Left lung (tissue), 10 donors: ENCODE results near the gene TCF7L1. TPM values are rescaled to one million over a fixed set of nuclear protein-coding genes. Genes with fewer than 3 reads are reported as not detected.

Experiments
- ATAC-seq: fragments of 200-7000 bp; cut with Tn5 transposase; one replicate; pipeline ENCODE4 v1.9.1; 2020; ENCODE audit warnings: moderate library complexity
- DNase-seq, 4 donors: peaks; one replicate each; pipeline ENCODE4 v3.0.0-alpha.2; 2013 to 2020
- H3K27ac ChIP-seq, 2 donors: fragments of 200-600 bp; sonication (generic) in 1 of 2; one replicate each; pipeline versions ENCODE4 v1.5.0 to v1.8.0; 2020 to 2021
- H3K27me3 ChIP-seq, 2 donors: fragments of 200-600 bp; sonication (generic) in 1 of 2; one replicate each; pipeline versions ENCODE4 v1.5.0 to v1.8.0; 2020 to 2021
- H3K36me3 ChIP-seq, 2 donors: fragments of 200-600 bp; sonication (generic) in 1 of 2; one replicate each; pipeline versions ENCODE4 v1.5.0 to v1.8.0; 2020 to 2021
- H3K4me1 ChIP-seq, 2 donors: fragments of 200-600 bp; one replicate each; pipeline ENCODE4 v1.8.0; 2021
- H3K4me3 ChIP-seq, 2 donors: fragments of 200-600 bp; sonication (generic) in 1 of 2; one replicate each; pipeline versions ENCODE4 v1.5.0 to v1.8.0; 2020 to 2021; ENCODE audit warnings: mild to moderate bottlenecking in 1 of 2
- H3K9me3 ChIP-seq, 2 donors: fragments of 200-600 bp; sonication (generic) in 1 of 2; one replicate each; pipeline versions ENCODE4 v1.5.0 to v1.8.0; 2020 to 2021
- CTCF ChIP-seq, 2 donors: fragments of 200-600 bp; sonication (generic) in 1 of 2; IDR thresholded peaks; one replicate each; pipeline versions ENCODE4 v1.5.0 to v1.8.0; 2021; ENCODE audit warnings: antibody characterized with exemption in 2 of 2
- intact Hi-C, 2 donors: fragments of 100-400 bp; cut with DNase I; formaldehyde crosslinking; loops; one replicate each; pipeline versions ENCODE4 v1.11.2 to v1.14.2; 2022
- polyA plus RNA-seq, 6 donors: library from polyadenylated mRNA; unstranded; fragments of 120-200 nt; gene quantifications; one replicate each; pipeline ENCODE4 v1.2.1, GENCODE V29; 2013; ENCODE audit not compliant: insufficient read length in 6 of 6
- total RNA-seq, 2 donors: library from RNA; stranded (reverse); fragmentation: NEBNext Ultra II Directional; extraction: Animal tissue kit (Norgen Biotek cat#: 25700); gene quantifications; one replicate each; pipeline ENCODE4 v1.2.1, GENCODE V29; 2021
- donor health status: DM: no; HTN: yes; CAD: no.
- donor health status: DM: no; HTN: no; CAD: no.

The TCF7L1 gene
- total and polyA plus RNA-seq, 8 donors = 16.4 to 63.9 (median 57.5) TPM

- ATAC-seq (no peak), DNase-seq (peak in 1 of 4 donors; percentile 58)
- no peak for TF ChIP-seq CTCF (IDR thresholded peaks at IDR 0.05)
- intact Hi-C loops = no loop called here
- Histone ChIP-seq H3K9me3 (no peaks in the 10 kb centered on the region), H3K4me3 (no peak overlapping the region), H3K27me3 (no peaks in the 10 kb centered on the region), H3K27ac (no peak overlapping the region), H3K36me3 (no peaks in the 10 kb centered on the region), H3K4me1 (no peaks in the 10 kb centered on the region)
Measured at GRCh38 chr2:85089585-85089984, 43.6 kb upstream of the TCF7L1 start.

- intact Hi-C loops = no loop called here
- no peak overlapping the region for H3K4me3 ChIP-seq
- no peaks in the 10 kb centered on the region for H3K36me3 ChIP-seq
- no peak for TF ChIP-seq CTCF (IDR thresholded peaks at IDR 0.05)
- DNase-seq (no peak), ATAC-seq (no peak)
- no peaks in the 10 kb centered on the region for H3K4me1 ChIP-seq
- H3K27ac ChIP-seq = no peak overlapping the region
- H3K27me3 ChIP-seq = no peaks in the 10 kb centered on the region
- H3K9me3 ChIP-seq = no peaks in the 10 kb centered on the region
Measured at GRCh38 chr2:85091838-85092237, 41.4 kb upstream of the TCF7L1 start.

GRCh38 chr2:85095094-85095493 is 38.1 kb upstream of the TCF7L1 start:
- H3K9me3 ChIP-seq = no peaks in the 10 kb centered on the region
- ATAC-seq (no peak), DNase-seq (no peak)
- no peaks in the 10 kb centered on the region for H3K4me1 ChIP-seq
- intact Hi-C loops = no loop called here
- no peaks in the 10 kb centered on the region for H3K36me3 ChIP-seq
- H3K4me3 ChIP-seq = no peak overlapping the region
- TF ChIP-seq CTCF (IDR thresholded peaks at IDR 0.05) = no peak
- H3K27me3 ChIP-seq = no peaks in the 10 kb centered on the region
- no peak overlapping the region for H3K27ac ChIP-seq

- DNase-seq = no peak
- H3K4me1 ChIP-seq = no peaks in the 10 kb centered on the region
- no peak overlapping the region for H3K27ac ChIP-seq
- no peak for TF ChIP-seq CTCF (IDR thresholded peaks at IDR 0.05)
- H3K27me3 ChIP-seq = no peaks in the 10 kb centered on the region
- intact Hi-C loops = no loop called here
- no peak overlapping the region for H3K4me3 ChIP-seq
- H3K36me3 ChIP-seq = no peaks in the 10 kb centered on the region
- ATAC-seq = no peak
- no peaks in the 10 kb centered on the region for H3K9me3 ChIP-seq
Measured at GRCh38 chr2:85096616-85097015, 36.6 kb upstream of the TCF7L1 start.

DNA sequence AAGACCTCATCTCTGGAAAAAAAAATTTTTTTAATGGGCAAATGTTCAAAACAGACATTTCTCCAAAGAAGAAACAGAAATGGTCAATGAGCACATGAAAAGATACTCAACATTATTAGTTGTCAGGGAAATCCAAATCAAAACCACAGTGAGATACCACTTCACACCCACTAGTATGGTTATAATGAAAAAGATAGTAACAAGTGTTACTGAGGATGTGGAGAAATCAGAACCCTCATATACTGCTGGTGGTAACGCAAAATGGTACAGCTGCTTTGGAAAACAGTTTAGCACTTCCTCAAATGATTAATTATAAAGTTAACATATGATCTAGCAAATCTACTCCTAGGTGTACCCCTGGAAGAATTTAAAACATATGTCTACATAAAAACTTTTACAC is 29.0 kb upstream of the TCF7L1 start:
- TF ChIP-seq CTCF (IDR thresholded peaks at IDR 0.05) = no peak
- Histone ChIP-seq H3K27ac (no peak overlapping the region), H3K4me1 (no peaks in the 10 kb centered on the region), H3K36me3 (no peaks in the 10 kb centered on the region), H3K9me3 (no peaks in the 10 kb centered on the region), H3K4me3 (no peak overlapping the region), H3K27me3 (no peaks in the 10 kb centered on the region)
- intact Hi-C loops = no loop called here
- ATAC-seq = no peak
- no peak for DNase-seq
